Panc1 (cell line): Measurements from ENCODE around the gene ZFHX3. TPM values are rescaled to one million over a fixed set of nuclear protein-coding genes. Genes with fewer than 3 reads are reported as not detected.

ENCODE experiments used
- ATAC-seq: fragments of 200-7000 bp; cut with Tn5 transposase; 2 replicates; pipeline ENCODE4 v1.9.1; 2020; ENCODE audit warnings: mild to moderate bottlenecking, moderate library complexity
- BruUV-seq: library from RNA; stranded (reverse); fragments of 400-500 nt; replicated peaks from 2 replicates; lab custom pipeline; 2021; lab: Mats Ljungman, UMichigan
- CTCF ChIA-PET: fragments of 300-600 bp; sonication (Branson Sonifier 250); formaldehyde crosslinking; loops from one replicate; lab custom pipeline; 2022; ENCODE audit warnings: antibody characterized with exemption; lab: Charles Lee
- POLR2A ChIA-PET: fragments of 300-600 bp; sonication (Branson Sonifier 250); formaldehyde crosslinking; loops from one replicate; lab custom pipeline; 2022; ENCODE audit warnings: antibody characterized with exemption; lab: Charles Lee
- DNase-seq: peaks from one replicate; pipeline ENCODE4 v3.0.0-alpha.2; 2010; ENCODE audit warnings: low read depth, low spot score
- H3K27ac ChIP-seq: 2 replicates; pipeline ENCODE4 v1.5.1; 2011; ENCODE audit warnings: mild to moderate bottlenecking, low read length, inconsistent platforms
- H3K27me3 ChIP-seq: fragments of 200-500 bp; sonication (Bioruptor generic); 2 replicates; pipeline ENCODE4 v1.6.0; 2014; ENCODE audit warnings: low read length, inconsistent platforms; ENCODE audit not compliant: control insufficient read depth, insufficient read depth
- H3K36me3 ChIP-seq: fragments of 200-500 bp; sonication (Bioruptor generic); 2 replicates; pipeline ENCODE4 v1.5.1; 2014; ENCODE audit warnings: inconsistent platforms, mild to moderate bottlenecking, low read length, moderate library complexity; ENCODE audit not compliant: control insufficient read depth, insufficient read depth
- H3K4me1 ChIP-seq: 2 replicates; pipeline ENCODE4 v1.5.1; 2011; ENCODE audit warnings: inconsistent platforms, mild to moderate bottlenecking, low read length, moderate library complexity; ENCODE audit not compliant: control insufficient read depth, insufficient read depth
- H3K4me3 ChIP-seq, 2 experiments: 2 replicates each; pipeline ENCODE4 v1.5.1; 2011 to 2012; ENCODE audit warnings: low read depth in 2 of 2, low read length in 2 of 2, mild to moderate bottlenecking in 2 of 2, inconsistent platforms in 1 of 2, moderate library complexity in 1 of 2
- H3K9me3 ChIP-seq: fragments of 200-500 bp; sonication (Bioruptor generic); 2 replicates; pipeline ENCODE4 v1.5.1; 2014; ENCODE audit warnings: low read depth, mild to moderate bottlenecking, inconsistent platforms, low read length, moderate library complexity; ENCODE audit not compliant: control insufficient read depth, insufficient read depth
- POLR2AphosphoS5 ChIP-seq: IDR thresholded peaks from 2 replicates; pipeline ENCODE4 v1.6.1; 2012; ENCODE audit warnings: mild to moderate bottlenecking, low read depth, low read length, moderate library complexity
- REST ChIP-seq, 2 experiments: IDR thresholded peaks; 2 replicates each; pipeline ENCODE4 v1.6.1; 2011 to 2012; ENCODE audit warnings: low read depth in 2 of 2, control low read depth in 1 of 2, low read length in 1 of 2, mild to moderate bottlenecking in 1 of 2, moderate library complexity in 1 of 2; ENCODE audit not compliant: insufficient read depth in 1 of 2
- SIN3A ChIP-seq: IDR thresholded peaks from 2 replicates; pipeline ENCODE4 v1.6.1; 2012; ENCODE audit warnings: low read depth, mild to moderate bottlenecking, low read length, moderate library complexity, borderline replicate concordance; ENCODE audit not compliant: insufficient read depth
- TCF7L2 ChIP-seq: IDR thresholded peaks from 2 replicates; pipeline ENCODE4 v1.6.1; 2011; ENCODE audit warnings: mild to moderate bottlenecking, low read depth, low read length, inconsistent platforms
- in situ Hi-C: cut with HindIII; loops from 2 replicates; pipeline ENCODE4 v1.10.0; 2016; ENCODE audit warnings: low sequenced_read_pairs, low pct_unique_long_range_greater_than_20kb
- intact Hi-C: fragments of 100-400 bp; cut with micrococcal nuclease; formaldehyde crosslinking; loops from one replicate; pipeline ENCODE4 v1.10.0; 2022; ENCODE audit not compliant: unreplicated experiment
- total RNA-seq: library from RNA; stranded (reverse); gene quantifications from one replicate; pipeline ENCODE4 v1.2.1, GENCODE V29; 2021; ENCODE audit not compliant: unreplicated experiment
- TF ChIP-seq, protein P1 (sequence below): fragments of 450-650 bp; IDR thresholded peaks from 2 replicates; pipeline ENCODE4 v1.5.1; 2017; ENCODE audit warnings: mild to moderate bottlenecking

ZFHX3 gene
- total RNA-seq, 1 experiment from 2014 or later, result 7.1 TPM

DNA sequence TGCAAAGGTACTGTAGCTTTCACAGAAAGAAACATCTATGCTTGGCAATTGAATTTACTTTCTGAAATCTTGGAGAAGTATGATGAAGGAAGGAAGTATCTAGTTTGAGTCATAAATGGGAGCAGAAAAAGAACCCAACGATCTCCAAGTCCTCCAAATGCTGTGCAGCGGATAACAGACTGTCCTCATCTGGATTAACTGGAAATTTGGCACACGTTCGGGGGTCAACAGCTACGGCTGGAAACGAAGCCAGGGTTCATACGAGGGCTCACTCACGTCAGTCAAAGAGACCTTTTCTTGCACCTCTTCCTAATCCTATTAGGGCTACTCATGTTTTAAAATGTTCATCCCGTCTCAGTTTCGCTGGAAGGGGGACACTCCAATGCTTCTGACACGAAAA lies 152.0 kb downstream of the ZFHX3 start:
- POLR2A ChIA-PET, result no interaction called here
- Histone ChIP-seq H3K4me3 (no peak overlapping the region), H3K4me1 (no peaks in the 10 kb centered on the region), H3K9me3 (no peaks in the 10 kb centered on the region), H3K27ac (no peak overlapping the region), H3K27me3 (no peaks in the 10 kb centered on the region), H3K36me3 (no peaks in the 10 kb centered on the region)
- CTCF ChIA-PET, result no interaction called here
- intact Hi-C loops (no loop called here), in situ Hi-C loops (no loop called here)
- no peak for ATAC-seq
- no TSS peak for BruUV-seq
- DNase-seq, result no peak
- TF ChIP-seq, protein P1, sequence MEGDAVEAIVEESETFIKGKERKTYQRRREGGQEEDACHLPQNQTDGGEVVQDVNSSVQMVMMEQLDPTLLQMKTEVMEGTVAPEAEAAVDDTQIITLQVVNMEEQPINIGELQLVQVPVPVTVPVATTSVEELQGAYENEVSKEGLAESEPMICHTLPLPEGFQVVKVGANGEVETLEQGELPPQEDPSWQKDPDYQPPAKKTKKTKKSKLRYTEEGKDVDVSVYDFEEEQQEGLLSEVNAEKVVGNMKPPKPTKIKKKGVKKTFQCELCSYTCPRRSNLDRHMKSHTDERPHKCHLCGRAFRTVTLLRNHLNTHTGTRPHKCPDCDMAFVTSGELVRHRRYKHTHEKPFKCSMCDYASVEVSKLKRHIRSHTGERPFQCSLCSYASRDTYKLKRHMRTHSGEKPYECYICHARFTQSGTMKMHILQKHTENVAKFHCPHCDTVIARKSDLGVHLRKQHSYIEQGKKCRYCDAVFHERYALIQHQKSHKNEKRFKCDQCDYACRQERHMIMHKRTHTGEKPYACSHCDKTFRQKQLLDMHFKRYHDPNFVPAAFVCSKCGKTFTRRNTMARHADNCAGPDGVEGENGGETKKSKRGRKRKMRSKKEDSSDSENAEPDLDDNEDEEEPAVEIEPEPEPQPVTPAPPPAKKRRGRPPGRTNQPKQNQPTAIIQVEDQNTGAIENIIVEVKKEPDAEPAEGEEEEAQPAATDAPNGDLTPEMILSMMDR, result no peak
- TF ChIP-seq POLR2AphosphoS5, result no peak
- TF ChIP-seq REST (IDR thresholded peaks at IDR 0.05; ENCODE audit: insufficient read depth in 1 of 2, low read depth in 2 of 2, low read length in 1 of 2), result no peak
- no peak for TF ChIP-seq TCF7L2
- TF ChIP-seq SIN3A, result no peak

DNA sequence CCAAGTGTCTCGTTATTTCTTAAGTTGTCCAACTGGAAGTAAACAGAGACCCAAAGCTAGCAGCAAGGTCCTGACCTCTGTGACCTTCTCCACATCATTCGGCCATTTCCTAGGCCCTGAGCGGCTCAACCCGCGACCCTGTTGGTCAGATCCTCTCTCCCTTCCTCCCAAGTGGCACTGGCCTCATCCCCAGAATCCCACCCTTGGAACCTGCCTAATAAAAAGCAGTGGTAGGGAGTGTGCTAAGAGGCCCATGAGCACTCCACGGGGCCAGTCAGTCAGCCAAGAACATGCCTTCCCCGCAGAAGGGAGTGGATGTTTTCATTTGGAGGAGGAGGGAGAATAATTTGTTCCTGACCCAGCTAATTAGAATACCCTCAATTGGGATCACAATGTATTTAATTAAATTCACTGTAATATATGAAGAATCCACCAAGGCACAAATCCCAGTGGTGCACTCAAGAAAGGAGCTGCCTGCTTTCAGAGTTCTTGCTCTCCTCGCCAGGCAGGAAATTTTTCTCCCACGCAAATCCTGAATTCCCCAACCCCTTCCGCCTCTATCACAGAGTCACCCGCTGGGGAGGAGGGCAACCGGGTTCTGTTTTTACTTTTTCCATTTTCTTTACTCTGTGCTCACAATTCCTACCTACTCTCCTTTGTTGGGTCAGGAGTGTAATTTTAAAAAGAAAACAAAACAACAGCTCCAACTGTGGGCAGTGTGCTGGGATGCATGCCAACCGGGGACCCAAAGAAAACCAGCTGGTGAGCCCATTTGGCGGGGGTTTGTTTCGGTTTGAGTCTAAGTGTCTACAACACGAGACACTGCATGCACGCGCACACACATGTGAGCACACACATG lies 153.4 kb downstream of the ZFHX3 start:
- intact Hi-C loops, result no loop called here
- no peak overlapping the region for H3K27ac ChIP-seq
- no peak for ATAC-seq

More for the DNA sequence above, 153.4 kb downstream of the ZFHX3 start:
- in situ Hi-C loops, result no loop called here
- Histone ChIP-seq H3K9me3 (no peaks in the 10 kb centered on the region), H3K4me1 (no peaks in the 10 kb centered on the region), H3K27me3 (no peaks in the 10 kb centered on the region), H3K36me3 (no peaks in the 10 kb centered on the region), H3K4me3 (no peak overlapping the region)
- TF ChIP-seq TCF7L2 (no peak), REST (IDR thresholded peaks at IDR 0.05; ENCODE audit: insufficient read depth in 1 of 2, low read depth in 2 of 2, low read length in 1 of 2) (no peak), SIN3A (no peak), POLR2AphosphoS5 (no peak)
- TF ChIP-seq, protein P1, result no peak
- POLR2A ChIA-PET, result no interaction called here
- CTCF ChIA-PET, result no interaction called here
- DNase-seq, result no peak
- no TSS peak for BruUV-seq
